ENCODE results near the gene PPP1R9A.

Gene PPP1R9A

GRCh38 chr7:95321720-95322119, 414.3 kb downstream of the PPP1R9A start:
- H3K27ac ChIP-seq (ENCODE audit: low read depth, low read length), result no peak overlapping the region
- no peak overlapping the region for H2AFZ ChIP-seq (ENCODE audit: low read depth, low read length, severe bottlenecking)
- TF ChIP-seq, protein P1, sequence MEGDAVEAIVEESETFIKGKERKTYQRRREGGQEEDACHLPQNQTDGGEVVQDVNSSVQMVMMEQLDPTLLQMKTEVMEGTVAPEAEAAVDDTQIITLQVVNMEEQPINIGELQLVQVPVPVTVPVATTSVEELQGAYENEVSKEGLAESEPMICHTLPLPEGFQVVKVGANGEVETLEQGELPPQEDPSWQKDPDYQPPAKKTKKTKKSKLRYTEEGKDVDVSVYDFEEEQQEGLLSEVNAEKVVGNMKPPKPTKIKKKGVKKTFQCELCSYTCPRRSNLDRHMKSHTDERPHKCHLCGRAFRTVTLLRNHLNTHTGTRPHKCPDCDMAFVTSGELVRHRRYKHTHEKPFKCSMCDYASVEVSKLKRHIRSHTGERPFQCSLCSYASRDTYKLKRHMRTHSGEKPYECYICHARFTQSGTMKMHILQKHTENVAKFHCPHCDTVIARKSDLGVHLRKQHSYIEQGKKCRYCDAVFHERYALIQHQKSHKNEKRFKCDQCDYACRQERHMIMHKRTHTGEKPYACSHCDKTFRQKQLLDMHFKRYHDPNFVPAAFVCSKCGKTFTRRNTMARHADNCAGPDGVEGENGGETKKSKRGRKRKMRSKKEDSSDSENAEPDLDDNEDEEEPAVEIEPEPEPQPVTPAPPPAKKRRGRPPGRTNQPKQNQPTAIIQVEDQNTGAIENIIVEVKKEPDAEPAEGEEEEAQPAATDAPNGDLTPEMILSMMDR (IDR thresholded peaks at IDR 0.05; ENCODE audit: insufficient read depth, low read length, poor library complexity, severe bottlenecking), result no peak

GRCh38 chr7:95322396-95322795, 415.0 kb downstream of the PPP1R9A start:
- TF ChIP-seq, protein P1 (IDR thresholded peaks at IDR 0.05; ENCODE audit: insufficient read depth, low read length, poor library complexity, severe bottlenecking), result no peak
- no peak for TF ChIP-seq EZH2phosphoT487 (conservative IDR thresholded peaks at IDR 0.05; ENCODE audit: low read length)
- Histone ChIP-seq H4K20me1 (ENCODE audit: low read depth, low read length) (no peaks in the 10 kb centered on the region), H3K27ac (ENCODE audit: low read depth, low read length) (no peak overlapping the region)

More at GRCh38 chr7:95321720-95322119, 414.3 kb downstream of the PPP1R9A start:
- H3F3A ChIP-seq (ENCODE audit: insufficient read depth), result no peaks in the 10 kb centered on the region
- H3K27me3 ChIP-seq (ENCODE audit: low read length), result no peaks in the 10 kb centered on the region
- H4K20me1 ChIP-seq (ENCODE audit: low read depth, low read length), result no peaks in the 10 kb centered on the region
- no peaks in the 10 kb centered on the region for H3K36me3 ChIP-seq (ENCODE audit: low read length)
- no peaks in the 10 kb centered on the region for H3K9me2 ChIP-seq (replicated peaks; ENCODE audit: insufficient read depth, low read length)
- H3K4me2 ChIP-seq (ENCODE audit: low read depth, low read length, poor library complexity, severe bottlenecking), result no peak overlapping the region
- H3K9ac ChIP-seq (ENCODE audit: low read length), result no peak overlapping the region
- H3K79me2 ChIP-seq (ENCODE audit: insufficient read depth, low read length), result no peaks in the 10 kb centered on the region
- H3K9me3 ChIP-seq (ENCODE audit: insufficient read depth, low read length), result no peaks in the 10 kb centered on the region
- H3K4me3 ChIP-seq (ENCODE audit: insufficient read depth, low read length, poor library complexity, severe bottlenecking), result no peak overlapping the region

GRCh38 chr7:95322854-95323253, 415.5 kb downstream of the PPP1R9A start:
- Histone ChIP-seq H3K9me3 (ENCODE audit: insufficient read depth, low read length) (no peaks in the 10 kb centered on the region), H3K4me3 (ENCODE audit: insufficient read depth, low read length, poor library complexity, severe bottlenecking) (no peak overlapping the region), H3K4me2 (ENCODE audit: low read depth, low read length, poor library complexity, severe bottlenecking) (no peak overlapping the region), H2AFZ (ENCODE audit: low read depth, low read length, severe bottlenecking) (no peak overlapping the region), H3K9ac (ENCODE audit: low read length) (no peak overlapping the region), H3K27me3 (ENCODE audit: low read length) (no peaks in the 10 kb centered on the region), H3F3A (ENCODE audit: insufficient read depth) (no peaks in the 10 kb centered on the region), H3K27ac (ENCODE audit: low read depth, low read length) (no peak overlapping the region), H3K36me3 (ENCODE audit: low read length) (no peaks in the 10 kb centered on the region), H3K9me2 (replicated peaks; ENCODE audit: insufficient read depth, low read length) (no peaks in the 10 kb centered on the region), H3K79me2 (ENCODE audit: insufficient read depth, low read length) (no peaks in the 10 kb centered on the region), H4K20me1 (ENCODE audit: low read depth, low read length) (no peaks in the 10 kb centered on the region)
- TF ChIP-seq, protein P1 (IDR thresholded peaks at IDR 0.05; ENCODE audit: insufficient read depth, low read length, poor library complexity, severe bottlenecking), result no peak
- no peak for TF ChIP-seq EZH2phosphoT487 (conservative IDR thresholded peaks at IDR 0.05; ENCODE audit: low read length)

More at GRCh38 chr7:95322396-95322795, 415.0 kb downstream of the PPP1R9A start:
- no peak overlapping the region for H3K4me2 ChIP-seq (ENCODE audit: low read depth, low read length, poor library complexity, severe bottlenecking)
- H3K4me3 ChIP-seq (ENCODE audit: insufficient read depth, low read length, poor library complexity, severe bottlenecking), result no peak overlapping the region
- no peaks in the 10 kb centered on the region for H3K9me2 ChIP-seq (replicated peaks; ENCODE audit: insufficient read depth, low read length)
- no peak overlapping the region for H3K9ac ChIP-seq (ENCODE audit: low read length)
- no peaks in the 10 kb centered on the region for H3K36me3 ChIP-seq (ENCODE audit: low read length)
- H3K9me3 ChIP-seq (ENCODE audit: insufficient read depth, low read length), result no peaks in the 10 kb centered on the region
- no peak overlapping the region for H2AFZ ChIP-seq (ENCODE audit: low read depth, low read length, severe bottlenecking)
- H3F3A ChIP-seq (ENCODE audit: insufficient read depth), result no peaks in the 10 kb centered on the region
- no peaks in the 10 kb centered on the region for H3K79me2 ChIP-seq (ENCODE audit: insufficient read depth, low read length)
- H3K27me3 ChIP-seq (ENCODE audit: low read length), result no peaks in the 10 kb centered on the region

Data from SU-DHL-6 (cell line).